HG02970 (cell line): ENCODE results near the gene ZSWIM8.
"Not testable (repeated sequence)": the region's sequence is repeated elsewhere in the genome, so short reads cannot be mapped to it uniquely, and the experiment has no call there.

Experiments
- ATAC-seq: cut with Tn5 transposase; IDR thresholded peaks from one replicate; pipeline ENCODE4 v1.9.1; 2021; ENCODE audit warnings: mild to moderate bottlenecking, moderate library complexity, moderate number of reproducible peaks; ENCODE audit not compliant: unreplicated experiment, low FRiP score

The ZSWIM8 gene

DNA sequence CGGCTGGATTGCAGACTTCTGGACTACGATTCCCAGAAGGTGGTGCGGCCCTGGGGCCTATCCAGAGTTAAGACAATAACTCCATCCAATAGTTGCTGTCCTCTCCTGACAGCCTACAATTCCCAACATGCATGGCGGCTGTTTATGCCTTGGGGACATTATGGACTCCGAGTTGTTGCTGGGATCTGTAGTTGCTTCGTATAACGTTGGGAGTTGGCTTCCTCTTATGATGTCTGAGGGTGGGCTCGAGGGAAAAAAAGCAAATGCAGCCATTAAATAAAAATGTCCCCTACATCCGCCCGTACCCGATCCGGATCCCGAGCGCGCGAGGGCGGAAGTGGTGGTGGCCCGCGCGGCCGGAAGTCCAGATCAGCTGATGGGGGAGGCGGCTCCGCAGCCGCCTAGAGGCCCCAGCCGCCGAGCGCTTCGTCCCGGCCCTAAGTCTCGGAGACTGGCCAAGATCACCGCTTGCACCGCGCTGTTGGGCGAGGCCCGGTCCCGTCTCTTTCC, at the start of gene ZSWIM8:
Gene ZSWIM8, plus strand, starts transcription at position 396 of the 510 bp plus-strand sequence. CDS start 273 bp downstream, outside the sequence.
- peak; percentile 61 for ATAC-seq

DNA sequence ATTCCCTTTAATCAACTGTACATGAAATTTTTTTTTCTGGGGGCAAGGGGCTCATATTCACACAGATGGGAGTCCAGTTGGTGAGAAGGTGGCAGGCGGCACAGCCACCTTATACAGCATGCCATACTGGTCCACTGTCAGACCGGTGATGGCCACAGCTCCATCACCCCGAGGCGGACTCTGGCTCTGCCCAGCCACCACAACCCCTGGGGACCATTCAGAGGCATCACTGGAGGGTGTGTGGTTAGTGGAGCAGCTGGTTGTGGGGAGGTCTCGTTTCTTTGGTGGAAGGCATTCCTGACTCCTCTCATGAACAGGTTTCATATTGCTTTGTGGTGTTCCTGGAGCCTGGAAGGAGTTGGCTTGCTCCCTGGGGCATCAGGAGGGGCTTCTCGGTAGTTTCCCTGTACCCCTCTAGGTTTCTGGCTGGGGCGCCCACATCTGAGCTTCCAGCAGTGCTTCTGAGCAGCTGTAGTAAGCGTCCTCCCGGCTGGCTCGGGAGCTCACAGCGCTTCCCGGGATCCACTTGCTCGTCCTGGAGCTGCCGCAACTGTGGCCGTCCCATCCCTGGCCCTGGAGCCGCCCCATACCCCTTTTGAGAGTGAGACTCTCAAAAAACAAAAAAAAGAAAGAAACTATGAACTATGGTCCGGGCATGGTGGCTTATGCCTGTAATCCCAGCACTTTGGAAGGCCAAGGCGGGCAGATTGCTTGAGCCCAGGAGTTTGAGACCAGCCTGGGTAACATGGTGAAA, 44.7 kb upstream of the ZSWIM8 start:
- not testable (repeated sequence) for ATAC-seq

DNA sequence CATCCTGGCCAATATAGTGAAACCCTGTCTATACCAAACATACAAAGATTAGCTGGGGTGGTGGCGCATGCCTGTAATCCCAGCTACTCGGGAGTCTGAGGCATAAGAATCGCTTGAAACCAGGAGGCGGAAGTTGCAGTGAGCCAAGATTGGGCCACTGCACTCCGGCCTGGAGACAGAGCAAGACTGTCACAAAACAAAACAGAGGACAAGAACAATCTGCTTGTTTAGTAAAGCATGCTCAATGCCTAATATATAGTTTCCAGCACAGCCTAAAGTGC, 43.0 kb upstream of the ZSWIM8 start:
- no peak for ATAC-seq

DNA sequence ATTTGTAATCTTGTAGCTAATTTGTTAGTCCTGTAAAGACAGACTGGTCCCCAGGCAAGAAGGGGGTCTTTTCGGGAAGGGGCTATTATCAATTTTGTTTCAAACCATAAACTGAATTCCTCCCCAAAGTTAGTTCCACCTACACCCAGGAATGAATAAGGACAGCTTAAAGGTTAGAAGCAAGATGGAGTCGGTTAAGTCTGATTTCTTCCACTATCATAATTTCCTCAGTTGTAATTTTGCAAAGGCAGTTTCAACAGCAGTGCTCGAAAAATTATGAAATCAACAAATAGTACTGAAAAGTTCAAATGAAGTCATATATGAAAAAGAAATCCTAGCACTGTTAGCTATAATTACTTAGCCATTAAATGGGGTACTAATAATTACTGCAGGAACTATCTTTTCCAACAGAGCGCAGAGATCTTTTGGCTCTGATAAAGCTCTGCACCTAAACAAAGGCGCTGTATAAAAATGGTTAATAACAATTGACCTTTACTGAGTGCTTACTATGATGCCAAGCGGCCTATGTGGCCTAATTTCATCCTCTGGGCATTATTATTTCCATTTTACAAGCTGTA, 42.0 kb upstream of the ZSWIM8 start:
- no peak for ATAC-seq

DNA sequence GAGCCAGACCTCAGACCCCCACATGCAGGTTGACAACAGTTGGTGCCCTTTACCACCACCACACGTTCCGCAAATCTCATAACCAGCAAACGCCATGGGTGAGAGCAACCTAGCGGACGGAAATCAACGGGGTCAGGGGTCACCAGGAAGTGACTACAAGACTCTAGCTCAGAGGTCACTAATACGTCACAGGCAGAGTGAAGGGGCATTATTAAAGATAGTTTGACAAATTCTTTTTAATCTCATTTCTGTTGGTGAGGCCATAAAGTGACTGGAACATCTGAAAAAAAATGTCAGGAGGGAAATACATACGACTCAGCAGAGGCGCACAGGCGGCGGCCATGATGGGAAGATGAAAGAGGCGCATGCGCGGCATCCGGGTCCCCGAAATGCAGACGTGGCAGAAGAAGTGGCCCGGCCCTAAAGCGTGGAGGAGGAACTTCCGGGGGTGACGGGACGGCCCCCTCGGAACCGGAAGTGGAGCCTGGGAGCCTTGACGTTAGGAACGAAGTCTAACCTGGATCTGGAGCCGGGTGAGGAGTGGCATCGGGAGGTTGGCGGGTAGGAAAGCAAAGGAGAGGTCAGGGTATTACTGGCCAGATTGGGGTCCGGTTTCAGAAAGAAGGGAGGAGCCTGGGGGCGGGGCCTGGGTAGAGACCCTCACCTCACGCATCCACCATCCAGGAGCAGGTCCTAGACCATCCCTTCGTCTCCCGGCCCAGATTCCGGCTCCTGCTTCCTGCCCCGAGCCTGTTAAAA, 41.3 kb upstream of the ZSWIM8 start, which contains the start of gene SEC24C:
Gene SEC24C, plus strand, starts transcription at position 468 of the 759 bp plus-strand sequence. CDS start 2,461 bp downstream, outside the sequence.
- ATAC-seq: peak; percentile 91

- peak; percentile 16 for ATAC-seq
These were observed 40.8 kb upstream of the ZSWIM8 start for GRCh38 chr10:73744664-73744975.

DNA sequence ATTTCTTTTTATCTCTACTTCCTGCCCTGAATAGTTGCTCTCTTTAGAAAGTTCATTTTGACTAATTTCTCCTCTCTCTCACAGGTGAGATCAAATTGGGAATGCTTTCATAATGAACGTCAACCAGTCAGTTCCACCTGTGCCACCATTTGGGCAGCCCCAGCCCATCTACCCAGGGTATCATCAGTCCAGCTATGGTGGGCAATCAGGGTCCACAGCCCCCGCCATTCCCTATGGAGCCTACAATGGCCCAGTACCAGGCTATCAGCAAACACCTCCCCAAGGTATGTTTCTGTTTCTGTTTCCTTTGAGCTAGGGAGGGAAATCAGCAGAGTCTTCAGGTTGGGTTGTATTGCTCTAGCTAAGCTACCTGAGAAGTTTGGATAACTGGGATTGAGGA, 38.7 kb upstream of the ZSWIM8 start:
- ATAC-seq: no peak

DNA sequence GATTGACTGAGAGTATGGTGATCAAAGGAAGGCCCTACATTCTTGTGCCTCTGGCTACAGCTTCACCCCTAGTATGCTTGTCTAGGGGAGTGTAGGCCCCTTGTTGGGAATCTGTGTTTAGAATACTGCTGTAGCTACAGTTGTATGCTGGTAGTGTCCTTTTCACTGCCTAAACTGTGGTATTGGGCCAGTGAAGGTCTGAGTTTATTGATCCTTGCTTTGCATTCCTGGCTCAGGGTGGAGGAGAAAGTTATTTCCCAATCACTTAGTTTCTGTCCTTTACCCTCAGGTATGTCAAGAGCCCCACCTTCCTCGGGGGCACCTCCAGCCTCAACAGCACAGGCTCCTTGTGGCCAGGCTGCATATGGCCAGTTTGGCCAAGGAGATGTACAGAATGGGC, 34.6 kb upstream of the ZSWIM8 start:
- ATAC-seq: no peak

DNA sequence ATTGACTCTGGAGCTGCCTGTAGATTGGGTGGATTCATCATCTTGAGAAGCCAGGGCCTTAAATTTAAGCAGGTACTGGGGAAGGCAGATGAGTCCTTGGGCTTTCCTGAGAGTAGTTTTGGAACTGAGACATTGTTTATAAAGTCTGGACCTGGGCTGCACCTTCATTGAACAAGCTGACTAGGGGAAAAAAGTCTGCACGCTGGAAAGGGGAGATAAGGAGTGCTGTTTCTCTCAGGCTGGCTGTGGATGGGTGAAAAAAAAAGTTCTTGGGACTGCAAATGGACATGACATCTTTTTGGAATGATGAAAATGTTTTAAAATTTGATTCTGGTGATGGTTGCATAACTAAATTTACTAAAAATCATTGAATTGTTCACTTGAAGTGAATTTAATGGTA, 29.2 kb upstream of the ZSWIM8 start:
- no peak for ATAC-seq

GRCh38 chr10:73758704-73759511, 26.5 kb upstream of the ZSWIM8 start:
- ATAC-seq: no peak

GRCh38 chr10:73759512-73760115, 25.8 kb upstream of the ZSWIM8 start:
- no peak for ATAC-seq

- no peak for ATAC-seq
These were observed 23.6 kb upstream of the ZSWIM8 start for GRCh38 chr10:73761781-73762180.

- no peak for ATAC-seq
These were observed 22.5 kb upstream of the ZSWIM8 start for GRCh38 chr10:73762915-73763314.

DNA sequence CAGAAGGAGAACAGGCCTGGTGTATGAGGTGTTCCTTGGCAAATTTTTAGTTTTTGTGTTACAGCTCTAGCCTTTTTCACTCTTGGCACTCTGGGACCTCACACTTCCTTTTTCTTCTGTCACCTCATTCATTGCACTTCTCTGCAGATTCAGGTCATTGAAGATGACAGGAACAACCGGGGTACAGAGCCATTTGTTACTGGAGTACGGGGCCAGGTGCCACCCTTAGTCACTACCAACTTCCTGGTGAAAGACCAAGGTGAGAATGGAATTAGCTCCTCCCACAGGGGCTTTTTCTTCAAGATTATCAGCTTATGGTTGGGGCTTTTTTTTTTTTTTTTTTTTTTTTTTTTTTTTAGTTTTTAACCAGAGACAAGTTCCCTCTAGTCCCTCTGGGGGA, 22.1 kb upstream of the ZSWIM8 start:
- no peak for ATAC-seq

GRCh38 chr10:73765066-73765465, 20.3 kb upstream of the ZSWIM8 start:
- no peak for ATAC-seq

DNA sequence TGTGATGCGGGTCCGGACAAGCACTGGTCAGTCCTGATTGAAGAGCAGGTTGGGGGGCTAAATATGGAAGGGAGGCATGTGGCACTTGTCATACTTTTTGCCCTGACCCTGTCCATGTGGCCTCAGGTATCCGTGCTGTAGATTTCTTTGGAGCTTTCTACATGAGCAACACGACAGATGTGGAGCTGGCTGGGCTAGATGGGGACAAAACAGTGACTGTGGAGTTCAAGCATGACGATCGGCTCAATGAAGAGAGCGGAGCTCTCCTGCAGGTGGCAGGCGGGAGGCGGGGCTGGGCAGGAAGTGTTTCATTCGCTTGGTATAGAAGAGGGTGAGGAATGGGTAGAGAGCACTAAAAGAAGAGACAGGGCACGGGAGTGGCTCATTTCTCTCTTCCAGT, 16.5 kb upstream of the ZSWIM8 start:
- ATAC-seq: no peak

DNA sequence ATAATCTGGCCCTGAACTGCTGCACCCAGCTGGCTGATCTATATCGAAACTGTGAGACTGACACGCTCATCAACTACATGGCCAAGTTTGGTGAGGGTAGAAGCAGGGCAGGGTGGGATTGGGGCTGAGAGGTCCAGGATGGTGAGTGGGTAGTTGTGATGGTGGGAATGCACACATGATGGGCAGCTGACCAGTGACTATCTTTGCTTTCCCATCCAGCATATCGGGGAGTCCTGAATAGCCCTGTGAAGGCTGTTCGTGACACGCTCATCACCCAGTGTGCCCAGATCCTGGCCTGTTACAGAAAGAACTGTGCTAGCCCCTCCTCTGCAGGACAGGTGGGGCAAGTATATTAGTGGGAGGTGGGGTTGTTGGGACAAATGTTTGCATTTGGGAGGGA, 16.0 kb upstream of the ZSWIM8 start:
- ATAC-seq: no peak

DNA sequence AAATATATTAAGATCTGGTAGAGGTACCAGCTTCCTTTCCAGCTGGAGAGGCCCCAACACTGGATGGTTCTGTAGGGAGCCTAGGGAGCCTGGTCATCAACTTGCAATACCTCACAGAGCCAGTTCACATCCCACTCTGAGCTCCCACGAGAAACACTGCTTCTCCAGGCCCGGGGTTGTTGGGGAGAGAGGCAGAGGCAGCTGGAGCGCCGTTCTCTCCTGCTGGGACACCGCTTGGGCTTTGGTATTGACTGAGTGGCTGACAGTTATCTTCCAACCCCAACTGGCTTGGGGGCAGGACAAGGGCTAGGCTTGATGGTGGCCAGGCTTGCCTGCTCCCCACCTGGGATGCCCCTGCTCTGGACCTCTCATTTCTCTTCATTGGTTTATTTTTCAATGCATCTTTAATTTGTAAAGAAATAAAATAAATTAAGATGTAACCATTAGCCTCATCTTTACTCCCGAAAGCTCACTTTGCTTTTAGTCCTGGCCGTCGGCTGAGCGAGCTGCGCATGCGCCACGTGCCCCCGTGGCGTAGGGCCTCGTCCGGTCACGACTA, 13.6 kb upstream of the ZSWIM8 start:
- ATAC-seq: peak; percentile 45

DNA sequence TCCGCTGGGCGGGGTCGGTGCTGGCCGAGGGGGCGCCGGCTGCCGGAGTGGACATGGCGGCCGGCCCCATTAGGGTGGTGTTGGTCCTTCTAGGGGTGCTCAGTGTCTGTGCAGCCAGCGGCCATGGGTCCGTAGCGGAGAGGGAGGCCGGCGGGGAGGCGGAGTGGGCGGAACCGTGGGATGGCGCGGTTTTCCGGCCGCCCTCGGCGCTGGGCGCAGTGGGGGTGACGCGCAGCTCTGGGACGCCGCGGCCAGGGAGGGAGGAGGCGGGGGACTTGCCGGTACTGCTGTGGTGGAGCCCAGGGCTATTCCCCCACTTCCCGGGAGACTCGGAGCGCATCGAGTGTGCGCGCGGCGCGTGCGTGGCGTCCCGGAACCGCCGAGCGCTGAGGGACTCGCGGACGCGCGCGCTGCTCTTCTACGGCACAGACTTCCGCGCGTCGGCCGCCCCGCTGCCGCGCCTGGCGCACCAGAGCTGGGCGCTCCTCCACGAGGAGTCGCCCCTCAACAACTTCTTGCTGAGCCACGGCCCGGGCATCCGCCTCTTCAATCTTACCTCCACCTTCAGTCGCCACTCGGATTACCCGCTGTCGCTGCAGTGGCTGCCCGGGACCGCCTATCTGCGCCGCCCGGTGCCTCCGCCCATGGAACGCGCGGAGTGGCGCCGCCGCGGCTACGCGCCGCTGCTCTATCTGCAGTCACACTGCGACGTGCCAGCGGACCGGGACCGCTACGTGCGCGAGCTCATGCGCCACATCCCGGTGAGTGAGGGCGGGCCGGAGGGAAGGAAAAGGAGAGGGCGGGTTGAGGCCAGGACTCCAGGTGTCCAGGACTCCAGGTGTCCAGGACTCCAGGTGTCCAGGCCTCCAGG, 12.9 kb upstream of the ZSWIM8 start:
- peak; percentile 48 for ATAC-seq
